NCI-H2029 (cell line): ENCODE results near the gene DCLRE1B.

Experiments
- DNase-seq: peaks from one replicate; lab custom pipeline; 2025; lab: John Stamatoyannopoulos, UW

DCLRE1B gene

DNA sequence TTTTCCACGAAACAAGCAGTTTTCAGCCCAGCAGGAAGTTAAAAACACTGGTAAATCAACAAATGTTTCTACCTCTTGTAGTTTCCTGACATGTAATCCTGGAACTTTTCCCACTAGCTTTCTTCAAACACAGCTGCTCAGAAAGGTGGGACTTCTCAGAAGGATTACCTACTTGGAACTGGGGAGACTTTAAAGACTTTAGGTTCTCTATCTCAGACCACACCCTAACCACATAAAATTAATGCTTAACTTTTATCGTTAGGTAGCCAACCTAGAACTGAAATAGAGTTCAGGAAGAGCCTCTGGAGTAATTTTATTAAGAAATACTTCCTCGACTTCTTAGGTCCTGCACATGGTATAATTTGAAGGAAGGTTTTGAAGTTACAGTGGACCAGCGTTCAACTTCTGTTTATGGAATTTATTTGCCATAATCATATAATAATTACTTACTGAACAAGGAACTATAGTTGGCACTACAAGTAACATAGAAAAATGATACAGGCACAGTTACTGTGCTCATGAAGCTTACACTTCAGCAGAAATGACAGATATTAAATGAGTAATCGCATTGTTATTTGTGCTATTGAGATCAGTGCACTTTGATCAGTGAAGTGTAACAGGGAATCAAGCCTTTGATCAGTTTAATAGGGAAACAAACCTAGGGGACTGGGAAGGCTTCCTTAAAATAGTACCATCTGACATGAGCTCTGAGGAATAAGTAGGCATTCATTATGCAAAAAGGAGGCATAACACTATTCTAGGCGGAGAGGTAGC is 17.5 kb upstream of the DCLRE1B start, which contains the start of gene BCL2L15:
Gene BCL2L15, minus strand, starts transcription at position 180 of the 774 bp plus-strand sequence. CDS start 206 bp downstream, outside the sequence.
- DNase-seq, result no peak

DNA sequence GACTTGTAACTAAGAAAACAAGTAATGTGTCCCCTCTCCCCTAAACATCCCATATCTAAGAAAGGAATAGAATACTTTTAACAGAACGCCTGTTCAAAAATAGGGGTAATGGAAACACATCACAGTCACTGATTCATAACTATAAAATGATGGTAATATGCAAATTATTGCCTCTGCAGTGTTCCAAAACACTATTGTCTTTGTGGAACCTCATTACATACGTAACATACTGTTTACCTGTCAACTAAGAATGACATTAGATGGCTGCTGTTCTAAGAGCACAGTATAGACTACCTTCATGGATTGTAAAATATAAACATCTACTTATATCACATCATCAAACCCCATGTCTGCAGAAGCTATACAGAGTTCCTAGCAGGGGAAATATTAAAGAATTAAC is 14.3 kb upstream of the DCLRE1B start:
- DNase-seq, result no peak

DNA sequence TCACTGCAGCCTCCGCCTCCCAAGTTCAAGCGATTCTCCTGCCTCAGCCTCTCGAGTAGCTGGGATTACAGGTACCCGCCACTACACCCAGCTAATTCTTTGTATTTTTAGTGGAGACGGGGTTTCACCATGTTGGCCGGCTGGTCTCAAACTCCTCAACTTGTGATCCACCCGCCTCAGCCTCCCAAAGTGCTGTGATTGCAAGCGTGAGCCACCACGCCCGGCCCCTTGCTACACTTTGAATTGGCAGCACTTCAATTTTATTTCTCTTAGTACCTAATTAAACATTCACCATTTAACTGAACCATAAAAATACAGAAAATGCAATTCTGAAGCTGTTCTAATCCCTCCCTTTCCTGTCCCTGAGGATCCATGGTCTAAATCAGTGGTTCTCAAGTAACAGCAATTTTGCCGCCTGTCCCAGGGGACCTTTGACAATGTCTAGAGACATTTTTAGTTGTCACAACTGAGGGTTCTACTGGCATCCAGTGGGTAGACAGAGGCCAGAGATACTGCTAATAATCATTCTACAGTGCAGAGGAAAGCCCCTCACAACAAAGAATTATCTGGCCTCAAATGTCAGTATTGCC is 13.4 kb upstream of the DCLRE1B start:
- DNase-seq, result no peak

GRCh38 chr1:113893267-113893666 is 11.9 kb upstream of the DCLRE1B start:
- DNase-seq, result no peak

- no peak for DNase-seq
Observed at GRCh38 chr1:113895098-113895497, 10.0 kb upstream of the DCLRE1B start.

DNA sequence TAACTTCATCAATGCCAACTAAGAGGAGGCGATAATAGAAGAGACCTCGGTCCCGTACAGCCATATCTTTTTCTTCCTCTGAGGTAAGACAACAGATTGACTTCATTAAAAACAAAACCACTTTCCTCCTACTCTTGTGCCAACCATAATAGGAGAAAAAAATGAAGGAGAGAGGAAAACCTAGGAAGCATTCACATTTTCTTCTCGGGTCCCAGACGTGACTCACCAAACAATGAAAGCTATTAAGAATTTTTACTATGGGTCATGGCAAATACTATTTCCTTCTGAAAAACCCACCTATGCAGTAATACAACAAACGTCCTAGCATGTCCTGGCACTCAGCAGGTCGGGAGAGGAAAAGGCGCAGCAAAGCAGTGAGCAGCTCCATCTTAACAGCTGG is 9.2 kb upstream of the DCLRE1B start:
- DNase-seq, result no peak

DNA sequence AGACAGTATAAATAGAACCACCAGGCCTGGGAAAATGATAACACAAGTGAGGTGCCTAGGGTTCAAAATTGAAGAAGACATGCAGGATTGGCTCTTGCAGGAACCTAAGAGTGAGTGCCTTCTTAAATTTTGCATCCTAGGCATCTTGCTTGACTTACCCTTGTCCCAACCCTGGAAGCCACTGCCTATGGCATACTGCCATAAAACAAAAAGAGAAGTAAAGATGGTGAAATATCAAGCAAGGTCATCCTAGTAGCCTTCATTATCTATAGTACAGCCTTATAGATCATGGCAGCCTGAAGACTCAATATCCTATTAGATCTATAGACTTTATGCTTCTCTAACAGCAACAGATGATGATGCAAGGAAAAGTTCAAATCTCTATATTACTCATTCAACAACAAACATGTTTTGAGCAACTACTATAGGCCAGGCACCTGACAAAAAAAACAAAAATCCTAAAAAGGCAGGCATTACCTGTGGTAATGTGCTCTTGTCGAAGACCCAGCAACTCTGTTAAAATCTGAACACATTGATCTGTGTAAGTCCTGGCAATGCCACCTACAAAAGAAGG is 6.8 kb upstream of the DCLRE1B start:
- no peak for DNase-seq

DNA sequence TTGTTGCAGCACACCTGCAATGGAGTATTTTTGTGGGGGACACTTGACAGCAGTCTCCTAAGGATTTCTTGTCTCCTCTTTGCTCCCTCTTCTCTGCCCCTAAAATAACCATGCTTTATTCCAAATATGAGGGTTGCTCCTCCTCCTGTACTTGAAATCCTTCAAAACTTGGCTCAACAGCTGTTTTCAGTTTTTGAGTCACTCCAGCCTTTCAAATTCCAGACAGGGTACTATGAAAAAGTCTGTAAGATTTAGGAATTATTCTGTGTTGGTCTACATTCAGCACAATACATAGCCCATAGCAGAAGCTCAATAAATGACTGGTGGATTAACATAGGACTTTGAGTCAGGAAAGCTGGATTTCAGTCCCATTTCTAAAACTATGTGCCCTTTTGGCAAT is 6.0 kb upstream of the DCLRE1B start:
- DNase-seq, result no peak

- DNase-seq, result no peak
Observed at GRCh38 chr1:113901191-113901590, 3.9 kb upstream of the DCLRE1B start.

DNA sequence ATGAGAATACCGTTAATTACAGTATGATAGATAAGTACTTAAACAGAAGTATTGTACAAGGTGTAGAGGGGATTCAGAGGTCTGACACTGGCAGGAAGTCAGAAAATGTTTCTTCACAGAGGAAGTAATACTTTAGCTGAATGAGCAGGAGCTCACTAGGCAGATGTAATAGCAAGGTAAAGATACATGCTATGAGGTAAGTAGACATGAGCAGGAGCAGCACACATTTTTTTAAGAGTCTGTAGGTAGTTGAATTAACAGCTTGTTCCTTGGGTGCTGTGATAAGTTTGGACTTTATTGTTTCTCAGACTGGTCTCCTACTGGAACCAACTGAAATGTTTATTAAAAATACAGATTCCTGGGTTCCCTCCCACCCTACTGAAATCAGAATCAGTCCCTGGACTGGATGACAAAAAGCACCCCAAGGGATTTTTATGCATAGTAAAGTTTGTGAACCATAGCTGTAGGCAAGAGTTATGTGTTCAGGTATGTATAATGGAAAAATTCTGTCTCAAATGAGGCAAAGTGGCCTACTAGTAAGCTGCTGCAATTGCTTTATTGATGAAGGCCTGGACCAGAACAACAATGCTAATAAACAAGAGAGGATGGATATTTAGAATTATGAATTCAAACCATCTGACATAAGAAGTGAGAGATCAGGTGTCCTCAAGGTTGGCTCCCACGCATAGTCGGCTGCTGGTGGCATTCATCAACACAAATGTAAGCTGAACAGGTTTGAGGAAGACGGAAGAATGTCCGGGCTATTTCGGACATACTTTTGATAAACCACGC is 1.4 kb upstream of the DCLRE1B start:
- no peak for DNase-seq

GRCh38 chr1:113904293-113904673 is 843 bp upstream of the DCLRE1B start:
- no peak for DNase-seq

DNA sequence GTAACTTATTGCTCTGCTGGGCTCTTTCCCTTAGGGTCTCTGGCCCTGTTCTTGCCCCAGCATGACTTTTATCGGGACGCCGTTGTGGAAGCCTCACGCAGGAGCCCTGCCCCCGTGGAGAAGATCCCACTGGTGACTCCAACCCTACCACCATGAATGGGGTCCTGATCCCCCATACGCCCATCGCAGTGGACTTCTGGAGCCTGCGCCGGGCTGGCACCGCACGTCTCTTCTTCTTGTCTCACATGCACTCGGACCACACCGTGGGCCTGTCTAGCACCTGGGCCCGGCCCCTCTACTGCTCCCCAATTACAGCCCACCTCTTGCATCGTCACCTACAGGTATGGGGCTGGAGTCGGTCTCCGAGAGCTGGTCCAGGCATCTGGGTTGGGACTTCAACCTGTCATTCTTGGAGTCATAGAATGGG is 322 bp downstream of the DCLRE1B start:
- peak; percentile 1 for DNase-seq

DNA sequence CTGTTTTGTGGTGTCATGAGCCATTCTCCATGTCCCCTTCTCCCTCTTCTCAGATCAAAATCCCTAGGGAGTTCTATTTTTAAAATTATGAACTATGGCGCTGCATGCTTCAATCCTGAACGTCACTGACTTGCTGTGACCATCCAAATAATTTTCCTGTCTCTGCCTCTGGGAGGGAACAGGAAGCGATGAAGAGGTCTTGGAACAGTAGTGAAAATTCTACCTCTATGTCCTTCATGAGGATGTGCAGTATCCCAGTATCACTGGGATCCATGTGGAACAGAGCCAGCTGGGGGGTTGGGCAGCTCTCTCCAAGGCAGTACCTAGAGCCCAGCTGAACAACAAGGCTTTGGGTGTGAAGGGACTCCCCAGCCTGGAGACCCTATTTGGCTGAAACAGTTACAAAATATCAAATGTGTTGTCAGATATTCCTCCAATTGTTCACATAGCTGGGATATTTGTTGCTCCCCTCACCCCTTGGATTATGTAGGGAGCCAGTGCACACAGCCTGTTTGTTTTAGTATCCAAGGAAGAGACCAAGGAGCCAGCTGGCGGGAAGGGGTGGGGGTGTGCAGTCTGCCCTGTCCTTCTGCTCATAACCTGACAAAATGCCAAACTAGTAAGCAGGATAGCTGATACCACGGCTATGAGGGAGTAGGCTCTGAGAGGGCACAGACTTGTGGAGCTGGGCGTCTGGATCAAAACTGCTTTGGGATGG is 7.6 kb downstream of the DCLRE1B start:
- peak; percentile 89 for DNase-seq

GRCh38 chr1:113913312-113913668 is 8.2 kb downstream of the DCLRE1B start:
- peak; percentile 32 for DNase-seq

DNA sequence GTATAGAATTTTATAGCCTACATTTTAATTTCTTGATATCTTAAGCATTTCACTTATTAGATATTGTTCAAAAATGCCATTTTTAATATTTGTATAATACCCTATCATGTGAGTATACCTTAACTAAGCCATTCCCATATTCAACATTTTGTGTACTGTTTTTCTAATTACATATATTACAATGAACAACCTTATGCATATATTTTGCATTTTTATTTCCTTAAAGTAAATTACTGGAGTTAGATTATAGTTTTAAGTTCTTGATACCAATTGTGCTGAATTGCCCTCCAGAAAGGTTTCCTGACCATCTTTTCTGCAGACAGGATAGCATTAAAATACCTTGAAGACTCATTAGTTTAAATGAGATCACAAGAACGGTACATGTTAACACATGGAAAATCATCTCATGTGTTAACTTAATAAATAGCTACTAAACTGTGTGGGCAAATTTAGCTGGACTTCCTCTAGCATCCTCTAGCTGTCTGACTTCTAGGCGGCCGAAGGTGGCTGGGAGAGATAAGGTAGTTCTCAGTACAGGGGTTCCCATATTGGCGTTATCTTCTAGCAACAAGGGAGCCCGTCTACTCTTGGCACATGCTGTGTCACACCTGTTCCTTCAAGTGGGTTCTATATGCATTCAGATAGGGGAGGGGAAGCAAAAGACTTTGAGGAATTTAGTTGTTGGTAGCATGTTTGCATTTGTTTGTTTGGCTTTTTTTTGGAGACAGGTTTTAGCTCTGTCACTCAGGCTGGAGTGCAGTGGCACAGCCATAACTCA is 8.9 kb downstream of the DCLRE1B start:
- no peak for DNase-seq

DNA sequence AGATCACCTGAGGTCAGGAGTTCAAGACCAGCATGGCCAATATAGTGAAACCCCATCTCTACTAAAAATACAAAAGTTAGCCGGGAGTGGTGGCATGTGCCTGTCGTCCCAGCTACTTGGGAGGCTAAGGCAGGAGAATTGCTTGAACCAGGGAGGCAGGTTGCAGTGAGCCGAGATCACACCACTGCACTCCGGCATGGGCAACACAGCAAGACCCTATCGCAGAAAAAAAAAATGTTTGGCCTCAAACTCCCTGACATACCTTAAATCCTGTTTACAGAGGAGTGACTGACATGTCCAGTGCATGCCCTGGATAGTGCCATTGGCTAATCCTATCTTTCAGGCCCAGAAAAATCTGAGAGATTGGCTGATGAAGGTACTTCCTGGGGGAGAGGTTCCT is 11.8 kb downstream of the DCLRE1B start:
- DNase-seq, result no peak

- DNase-seq, result no peak
Observed at GRCh38 chr1:113917400-113918082, 12.4 kb downstream of the DCLRE1B start.

GRCh38 chr1:113918243-113918642 is 13.1 kb downstream of the DCLRE1B start:
- DNase-seq, result no peak

GRCh38 chr1:113922957-113923356 is 17.8 kb downstream of the DCLRE1B start:
- DNase-seq, result no peak

DNA sequence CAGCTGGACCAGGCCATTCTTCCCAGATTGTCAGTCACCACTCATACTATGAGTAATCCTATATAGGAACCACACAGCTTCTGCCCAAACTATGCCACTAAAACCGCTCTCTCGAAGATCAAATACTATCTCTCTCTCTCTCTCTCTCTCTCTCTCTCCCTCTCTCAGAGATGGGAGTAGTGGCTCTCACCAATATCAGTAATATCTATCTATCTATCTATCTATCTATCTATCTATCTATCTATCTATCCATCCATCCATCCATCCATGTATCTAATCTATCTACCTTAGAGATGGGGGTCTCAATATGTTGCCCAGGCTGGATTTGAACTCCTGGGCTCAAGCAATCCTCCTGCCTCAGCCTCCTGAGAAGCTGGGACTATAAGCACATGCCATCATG is 19.3 kb downstream of the DCLRE1B start:
- no peak for DNase-seq
